Medulla oblongata (tissue), 1 donor: ENCODE data around the gene ZFHX2.

Experiments
- DNase-seq: peaks from one replicate; pipeline ENCODE4 v3.0.0-alpha.2; 2015; ENCODE audit errors: extremely low spot score

The ZFHX2 gene

GRCh38 chr14:23572836-23573235 lies 21.3 kb upstream of the ZFHX2 start:
- DNase-seq = peak; percentile 53

GRCh38 chr14:23572524-23572828 lies 20.9 kb upstream of the ZFHX2 start:
- DNase-seq = no peak

DNA sequence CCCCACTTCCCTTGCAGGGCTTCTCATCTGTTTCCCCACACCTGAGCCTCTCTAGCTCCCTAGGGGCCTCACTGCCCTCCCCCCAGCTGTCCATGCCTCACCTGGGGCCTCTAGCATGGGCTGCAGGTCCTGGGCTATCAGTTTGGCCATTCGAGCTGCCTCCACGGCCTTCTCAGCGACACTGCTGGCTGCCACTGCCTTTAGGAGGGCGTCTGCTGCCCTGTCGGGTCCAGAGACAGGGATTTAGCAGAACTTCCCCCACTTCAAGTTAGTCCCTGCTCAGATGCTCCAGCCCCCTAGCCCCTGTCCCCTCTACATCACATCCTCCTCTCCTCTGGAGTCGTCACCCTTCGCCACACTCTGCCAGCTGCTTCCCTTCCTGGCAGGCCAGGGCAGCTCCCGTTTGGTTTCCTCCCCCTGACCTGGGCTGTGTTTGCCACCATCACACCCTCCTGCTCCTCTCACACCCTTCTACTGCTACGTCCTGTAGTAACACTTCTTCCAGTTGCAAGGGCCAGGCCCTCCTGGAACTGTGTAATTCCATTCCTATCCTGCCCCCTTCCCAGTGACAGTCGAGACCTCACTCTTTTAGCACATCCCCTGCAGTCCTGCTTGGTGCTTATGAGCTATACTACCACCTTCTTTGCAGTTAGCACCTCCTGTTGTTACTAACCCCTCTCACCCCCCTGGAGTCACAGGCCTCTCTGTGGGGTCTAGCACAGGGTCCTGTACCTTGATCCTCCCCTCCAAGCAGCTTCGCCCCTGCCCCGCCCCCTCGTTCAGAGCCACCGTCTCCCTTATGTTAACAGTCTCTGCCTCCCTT lies 20.3 kb upstream of the ZFHX2 start:
- no peak for DNase-seq

DNA sequence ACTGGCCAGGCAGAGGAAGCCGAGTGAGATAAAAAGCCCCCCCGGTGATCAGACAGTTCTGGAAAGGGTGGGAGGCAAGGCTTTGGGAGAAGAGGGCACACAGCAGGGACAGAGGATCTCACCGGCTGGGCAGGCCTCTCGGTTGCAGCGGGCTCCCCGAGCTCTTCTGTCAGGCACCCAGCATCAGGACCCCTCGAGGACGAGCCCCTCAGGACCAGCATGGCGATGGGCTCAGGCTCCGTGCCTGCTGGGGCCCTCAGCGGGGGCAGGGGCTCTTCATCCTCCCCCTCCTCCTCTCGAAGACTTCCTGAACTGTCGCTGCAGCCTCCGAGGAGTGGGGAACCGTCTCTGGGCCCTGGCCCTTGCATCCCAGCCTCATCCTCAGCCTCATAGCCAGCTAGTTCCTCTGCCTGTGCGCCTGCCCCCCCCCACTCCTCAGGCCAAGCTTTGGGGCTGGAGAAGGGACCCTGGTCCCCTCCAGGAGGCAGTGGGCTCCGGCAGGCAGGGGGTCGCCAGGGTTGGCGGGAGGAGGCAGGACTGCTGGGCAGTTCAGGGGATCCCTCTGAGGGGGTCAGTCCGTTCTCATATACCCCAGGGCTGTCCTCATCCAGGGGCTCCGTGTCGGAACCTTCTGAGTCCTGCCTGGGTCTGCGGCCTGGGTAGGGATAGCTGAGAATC lies 19.4 kb upstream of the ZFHX2 start:
- DNase-seq = no peak

GRCh38 chr14:23569443-23570151 lies 18.0 kb upstream of the ZFHX2 start:
- peak; percentile 51 for DNase-seq

- peak; percentile 64 for DNase-seq
These were observed 17.2 kb upstream of the ZFHX2 start for GRCh38 chr14:23568600-23569331.

DNA sequence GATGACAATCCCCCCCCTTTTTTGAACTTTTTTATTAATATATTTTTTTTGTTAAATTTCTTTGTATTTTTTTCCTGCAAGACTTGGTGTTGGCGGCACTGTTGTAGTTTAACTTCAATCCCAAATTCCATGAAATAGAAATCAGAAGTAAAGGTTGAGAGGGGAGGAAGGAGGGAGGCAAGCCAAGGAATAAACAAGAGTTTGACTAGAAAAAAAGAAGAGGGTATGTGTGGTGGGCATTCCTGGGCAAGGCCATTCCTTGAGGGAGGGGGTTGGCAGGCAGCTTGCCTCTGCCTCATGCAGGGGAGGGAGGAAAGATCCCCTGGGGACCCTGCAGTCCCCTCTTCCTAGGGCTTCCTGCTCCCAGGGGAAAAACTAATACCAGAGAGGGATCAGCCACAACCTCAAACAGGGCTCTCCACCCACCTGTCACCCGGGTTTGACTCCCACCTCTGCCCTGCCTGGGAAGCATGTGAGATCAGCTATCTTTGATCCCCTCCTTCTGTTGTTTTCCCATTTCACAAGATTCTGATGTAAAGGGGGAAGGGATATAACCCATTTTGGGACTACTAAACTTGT lies 16.5 kb upstream of the ZFHX2 start:
- DNase-seq = no peak

DNA sequence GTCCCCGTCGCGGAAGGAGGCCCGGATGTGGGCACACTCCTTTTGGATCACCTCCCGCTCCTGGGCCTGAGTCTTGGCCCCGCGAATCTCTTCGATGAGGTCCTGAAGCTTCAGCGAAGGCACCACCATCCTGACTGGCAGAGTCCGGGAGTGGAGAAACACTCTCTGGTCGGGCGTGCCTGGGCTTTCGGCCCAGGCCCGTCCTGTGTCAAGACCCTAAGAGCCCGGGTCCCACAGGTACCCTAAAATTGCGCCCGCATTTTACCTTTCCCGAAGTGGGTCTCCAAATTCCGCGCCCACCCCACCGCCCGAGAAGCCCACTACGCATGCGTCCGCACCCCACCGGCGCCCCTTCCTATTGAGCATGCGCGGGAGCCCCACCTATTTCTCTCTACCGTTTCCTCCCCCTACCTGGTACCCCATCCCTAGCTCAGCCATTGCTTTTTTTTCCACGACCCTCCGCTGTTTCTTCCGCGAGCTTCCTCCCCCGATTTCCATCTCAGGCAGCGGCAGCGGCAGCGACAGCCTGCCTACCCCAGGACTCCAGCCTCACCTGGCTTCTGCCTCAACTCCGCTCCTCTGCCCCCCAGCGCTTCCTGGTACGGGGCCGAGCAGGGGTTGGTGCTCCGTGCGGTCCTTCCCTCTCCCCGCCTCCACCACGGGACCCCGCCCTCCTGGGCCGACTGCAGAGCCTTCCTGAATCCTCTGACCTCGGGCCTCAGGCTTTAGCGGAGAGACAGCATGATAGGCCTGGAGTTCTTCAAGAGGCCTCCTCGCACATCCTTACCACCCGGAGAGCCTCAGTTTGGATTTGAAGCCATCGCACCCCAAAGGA lies 15.8 kb upstream of the ZFHX2 start, which contains the start of gene AP1G2:
Gene AP1G2, minus strand, starts transcription at position 606 of the 835 bp plus-strand sequence. Its CDS starts 477 bp downstream, at position 129.
- peak; percentile 71 for DNase-seq

DNA sequence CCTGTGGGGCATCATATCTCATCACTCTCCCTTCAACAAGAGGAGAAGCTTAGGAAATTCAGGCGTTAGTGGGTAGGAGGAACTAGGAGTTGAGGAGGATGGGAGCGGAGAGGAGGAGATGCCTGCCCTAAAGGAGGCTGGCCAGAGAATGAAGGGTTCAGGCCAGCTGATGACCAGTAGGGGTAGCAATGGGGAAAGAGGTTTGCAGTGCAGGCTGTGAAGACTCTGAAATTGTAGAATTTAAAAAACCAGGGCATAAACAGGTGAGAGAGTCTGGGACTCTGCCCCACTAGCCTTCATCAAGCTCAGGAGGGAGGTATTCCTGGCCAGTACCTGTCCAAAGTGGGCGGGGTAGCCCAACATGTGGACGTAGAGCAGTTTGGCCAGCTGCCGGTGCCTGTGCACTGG lies 15.2 kb upstream of the ZFHX2 start:
- no peak for DNase-seq

GRCh38 chr14:23566112-23566777 lies 14.7 kb upstream of the ZFHX2 start:
- no peak for DNase-seq

DNA sequence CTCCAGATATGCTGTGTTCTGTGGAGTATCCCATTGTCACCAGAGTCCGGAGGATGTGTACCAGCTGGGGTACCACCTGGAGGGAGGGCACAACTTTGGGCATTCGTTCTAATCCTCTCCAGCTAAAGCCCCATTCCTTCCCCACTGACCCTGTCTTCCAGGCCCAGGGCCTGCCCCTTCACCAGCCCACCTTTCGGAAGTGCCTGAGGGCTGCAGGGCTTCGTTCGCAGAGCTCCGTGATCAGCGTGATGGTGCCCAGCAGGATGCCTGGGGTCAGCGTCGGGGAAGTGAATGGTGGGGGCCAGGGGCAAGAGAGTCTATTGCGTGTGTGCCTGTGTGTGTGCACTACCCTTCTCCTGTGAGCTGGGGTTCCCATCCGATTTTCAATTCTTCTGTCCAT lies 14.1 kb upstream of the ZFHX2 start:
- no peak for DNase-seq

- no peak for DNase-seq
These were observed 13.3 kb upstream of the ZFHX2 start for GRCh38 chr14:23564876-23565275.

GRCh38 chr14:23564181-23564812 lies 12.7 kb upstream of the ZFHX2 start:
- no peak for DNase-seq

DNA sequence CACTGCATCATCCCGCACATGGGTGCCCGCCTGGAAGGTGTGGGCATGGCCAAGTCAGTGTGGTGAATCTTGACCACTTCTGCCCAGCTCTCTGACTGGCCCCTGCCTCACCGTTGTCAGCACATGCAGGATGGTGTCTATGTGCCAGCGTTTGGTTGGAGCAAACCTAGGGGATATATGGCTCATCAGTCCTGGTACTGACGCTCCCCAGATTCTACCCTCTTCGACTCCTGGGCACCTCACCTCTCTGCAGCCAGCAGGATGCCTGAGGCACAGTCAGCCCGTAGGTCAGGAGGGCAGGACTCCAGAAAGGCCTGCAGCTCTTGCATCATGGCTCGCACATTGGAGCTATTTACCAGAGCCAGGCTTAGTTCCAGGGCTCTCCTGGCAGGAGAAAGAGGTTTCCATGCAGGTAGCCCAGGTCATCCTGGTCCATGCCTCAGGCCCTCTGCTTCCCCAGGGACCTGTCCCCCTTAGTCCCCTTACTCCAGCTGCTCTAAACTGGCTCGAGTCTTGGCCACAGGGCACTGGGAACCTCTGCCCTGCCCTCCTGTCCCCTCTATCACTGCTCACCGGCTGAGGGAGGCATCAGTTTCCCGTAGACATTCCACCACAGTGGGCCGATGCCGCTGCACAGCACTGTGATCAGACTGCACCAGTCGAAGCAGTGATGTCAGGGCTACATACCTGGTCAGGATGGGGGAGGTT lies 12.1 kb upstream of the ZFHX2 start:
- DNase-seq = no peak

GRCh38 chr14:23562822-23563472 lies 11.4 kb upstream of the ZFHX2 start:
- peak; percentile 59 for DNase-seq

- no peak for DNase-seq
These were observed 10.6 kb upstream of the ZFHX2 start for GRCh38 chr14:23561873-23562821.

DNA sequence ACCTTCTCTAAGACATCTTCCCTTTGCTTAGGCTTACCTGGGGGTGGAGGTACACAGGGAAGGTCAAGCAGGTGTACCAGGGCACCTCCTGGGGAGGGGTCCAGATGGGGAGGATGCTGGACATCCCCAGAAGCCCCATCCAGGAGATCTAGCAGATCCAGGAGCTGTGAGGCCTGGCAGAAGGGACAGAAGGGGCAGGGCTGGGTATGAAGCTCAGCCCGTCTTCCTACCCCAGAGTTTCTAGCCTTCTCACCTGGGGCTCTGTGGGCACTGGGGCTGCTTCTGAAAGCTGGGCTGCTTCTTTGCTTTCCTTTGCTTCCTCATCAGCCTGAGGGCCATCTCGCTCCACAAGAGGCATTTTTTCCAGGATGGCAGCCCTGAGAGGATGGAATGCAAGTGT lies 9.7 kb upstream of the ZFHX2 start:
- no peak for DNase-seq
